HepG2 (cell line): Measurements from ENCODE around the gene PDHX. TPM values are rescaled to one million over a fixed set of nuclear protein-coding genes. Genes with fewer than 3 reads are reported as not detected.

Source experiments
- ATAC-seq: fragments of 200-7000 bp; cut with Tn5 transposase; 3 replicates; pipeline ENCODE4 v1.9.1; 2020; ENCODE audit warnings: mild to moderate bottlenecking, moderate library complexity
- BruUV-seq: library from RNA; stranded (reverse); fragments of 400-500 nt; replicated peaks from 2 replicates; lab custom pipeline; 2021; lab: Mats Ljungman, UMichigan
- CTCF ChIA-PET: fragments of 300-600 bp; formaldehyde crosslinking; extraction: SDS; loops from one replicate; lab custom pipeline; 2021; ENCODE audit warnings: low total read pairs, inconsistent platforms, low intra/inter-chr PET ratio; lab: Yijun Ruan, JAX
- POLR2A ChIA-PET: fragments of 350-600 bp; sonication (Branson Sonifier 250); formaldehyde crosslinking; loops from one replicate; lab custom pipeline; 2020; ENCODE audit warnings: antibody characterized with exemption, inconsistent platforms; lab: Yijun Ruan, JAX
- DNase-seq: peaks from one replicate; pipeline ENCODE4 v3.0.0-alpha.2; 2015; ENCODE audit warnings: low spot score
- FAIRE-seq: peaks from 3 replicates; lab custom pipeline; 2011; peaks lifted over from hg19 to GRCh38; lab: Jason Lieb, UNC
- H2AFZ ChIP-seq: one replicate; pipeline ENCODE4 v1.6.1; 2011; ENCODE audit warnings: low read length, inconsistent platforms
- H3K27ac ChIP-seq: fragments of 300-600 bp; 3 replicates; pipeline ENCODE4 v1.8.0; 2011; ENCODE audit warnings: mixed run types, mild to moderate bottlenecking, mixed read lengths, low read length, inconsistent platforms; ENCODE audit not compliant: insufficient read depth; ENCODE audit errors: extremely low read length
- H3K27me3 ChIP-seq, 2 experiments: fragments of 200-600 bp in 1 of 2; 2 replicates in 1 of 2; 3 replicates in 1 of 2; pipeline versions ENCODE4 v1.6.0 to v1.8.0; 2011; ENCODE audit warnings: low read length in 2 of 2, mild to moderate bottlenecking in 2 of 2, moderate library complexity in 2 of 2, inconsistent platforms in 1 of 2; ENCODE audit not compliant: insufficient read depth in 2 of 2, control insufficient read depth in 1 of 2
- H3K36me3 ChIP-seq, 2 experiments: fragments of 200-600 bp in 1 of 2; replicated peaks in 1 of 2; 2 replicates in 1 of 2; 3 replicates in 1 of 2; pipeline versions ENCODE4 v1.5.1 to v1.8.0; 2011; ENCODE audit warnings: low read length in 2 of 2, inconsistent platforms in 1 of 2; ENCODE audit not compliant: insufficient read depth in 2 of 2, control insufficient read depth in 1 of 2
- H3K4me1 ChIP-seq: 2 replicates; pipeline ENCODE4 v1.5.1; 2012; ENCODE audit warnings: low read length, inconsistent platforms; ENCODE audit not compliant: insufficient read depth
- H3K4me2 ChIP-seq: 2 replicates; pipeline ENCODE4 v1.6.0; 2011; ENCODE audit warnings: low read depth, low read length, inconsistent platforms
- H3K4me3 ChIP-seq, 3 experiments: fragments of 200-600 bp in 1 of 3; sonication (generic), shearing (Covaris generic) in 1 of 3; replicated peaks in 1 of 3; 2 replicates each; pipeline ENCODE4 v1.5.1; 2011 to 2016; ENCODE audit warnings: low read length in 3 of 3, inconsistent platforms in 2 of 3, low read depth in 2 of 3, mild to moderate bottlenecking in 2 of 3, control low read depth in 1 of 3, mixed read lengths in 1 of 3; ENCODE audit not compliant: insufficient read depth in 1 of 3
- H3K79me2 ChIP-seq: one replicate; pipeline ENCODE4 v1.6.1; 2011; ENCODE audit warnings: low read length, inconsistent platforms; ENCODE audit not compliant: insufficient read depth
- H3K9ac ChIP-seq: 2 replicates; pipeline ENCODE4 v1.6.0; 2011; ENCODE audit warnings: mild to moderate bottlenecking, low read depth, low read length, inconsistent platforms; ENCODE audit not compliant: insufficient read depth
- H3K9me3 ChIP-seq: 2 replicates; pipeline ENCODE4 v1.5.1; 2012; ENCODE audit warnings: mild to moderate bottlenecking, low read length
- H4K20me1 ChIP-seq: 2 replicates; pipeline ENCODE4 v1.6.0; 2011; ENCODE audit warnings: inconsistent platforms, mild to moderate bottlenecking, low read length, moderate library complexity; ENCODE audit not compliant: insufficient read depth
- NRL ChIP-seq: sonication (generic); formaldehyde crosslinking; IDR thresholded peaks from 2 replicates; pipeline ENCODE4 v1.5.0; 2020; ENCODE audit warnings: missing genetic modification reagents, mild to moderate bottlenecking, moderate library complexity, borderline replicate concordance
- ZNF362 ChIP-seq: sonication (generic); formaldehyde crosslinking; IDR thresholded peaks from 2 replicates; pipeline ENCODE4 v1.4.0; 2020; ENCODE audit warnings: missing genetic modification reagents, mild to moderate bottlenecking, borderline replicate concordance
- WGBS: methylation state at CpG from one replicate; pipeline ENCODE4 v1.1.6; 2017; ENCODE audit warnings: low lambda C conversion rate; 5-methylcytosine and 5-hydroxymethylcytosine counted together
- in situ Hi-C: cut with HindIII; loops from 2 replicates; pipeline ENCODE4 v1.10.0; 2017; ENCODE audit warnings: low pct_unique_long_range_greater_than_20kb; ENCODE audit not compliant: extremely low pct_ligation_motif_present
- intact Hi-C: fragments of 100-400 bp; cut with micrococcal nuclease; formaldehyde crosslinking; loops from one replicate; pipeline ENCODE4 v1.10.0; 2022; ENCODE audit not compliant: unreplicated experiment
- polyA plus RNA-seq, 8 experiments: library from polyadenylated mRNA; depleted of rRNA in 3 of 8; stranded (reverse) in 7 of 8; unstranded in 1 of 8; fragments of >200 nt; fragmentation: Illumina TruSeq in 4 of 8; extraction: Trizol in 4 of 8; gene quantifications; 2 replicates each; pipeline versions ENCODE4 v1.2.1 to v1.2.3, GENCODE V29; 2011 to 2016; ENCODE audit warnings: low read depth in 4 of 8, missing spikeins in 1 of 8, mixed read lengths in 1 of 8; ENCODE audit not compliant: insufficient read depth in 1 of 8
- total RNA-seq, 5 experiments: library from RNA; depleted of rRNA; stranded (reverse); fragments of >200 nt; fragmentation: Illumina TruSeq; extraction: Trizol; gene quantifications; 2 replicates each; pipeline ENCODE4 v1.2.3, GENCODE V29; 2016; ENCODE audit warnings: low read depth in 1 of 5
- TF ChIP-seq, protein P1 (sequence below): sonication (generic); formaldehyde crosslinking; IDR thresholded peaks from 2 replicates; pipeline ENCODE4 v1.4.0; 2020; ENCODE audit warnings: missing genetic modification reagents

The PDHX gene
- total and polyA plus RNA-seq, 2 of the 13 experiments (the other 11 are each of a cell fraction or from before 2014, with no cell fraction given): 41.0 to 73.8 TPM

DNA sequence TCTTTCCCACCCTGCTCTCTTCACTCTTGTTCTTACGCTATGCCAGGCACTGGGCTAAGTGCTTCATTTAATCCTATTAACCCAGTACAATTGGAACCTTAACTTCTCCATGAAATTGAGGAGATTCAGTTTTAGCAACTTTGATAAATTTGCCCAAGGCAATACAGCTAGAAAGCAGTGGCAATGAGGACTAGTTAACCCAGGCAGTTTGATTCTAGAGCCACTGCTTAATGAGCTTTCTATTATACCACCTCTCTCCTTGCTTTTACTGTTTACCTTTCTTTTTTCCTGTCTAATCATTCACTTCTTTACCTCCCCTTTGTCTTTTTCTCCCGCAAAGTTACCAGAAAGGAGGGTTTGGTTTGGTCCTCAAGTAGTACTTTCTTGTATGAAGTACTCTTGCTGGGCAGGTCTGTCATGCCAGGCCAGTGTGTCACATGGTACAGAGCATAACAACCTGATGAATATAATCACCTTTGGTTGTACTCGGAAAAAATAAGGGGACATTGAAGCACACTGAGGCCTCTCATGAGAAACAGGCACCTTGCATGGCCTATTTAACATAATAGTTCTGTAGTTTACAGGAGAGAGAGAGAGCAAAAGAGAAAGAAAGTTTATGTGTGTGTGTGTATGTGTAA, 70.6 kb downstream of the PDHX start (continued):
- TF ChIP-seq, protein P1, sequence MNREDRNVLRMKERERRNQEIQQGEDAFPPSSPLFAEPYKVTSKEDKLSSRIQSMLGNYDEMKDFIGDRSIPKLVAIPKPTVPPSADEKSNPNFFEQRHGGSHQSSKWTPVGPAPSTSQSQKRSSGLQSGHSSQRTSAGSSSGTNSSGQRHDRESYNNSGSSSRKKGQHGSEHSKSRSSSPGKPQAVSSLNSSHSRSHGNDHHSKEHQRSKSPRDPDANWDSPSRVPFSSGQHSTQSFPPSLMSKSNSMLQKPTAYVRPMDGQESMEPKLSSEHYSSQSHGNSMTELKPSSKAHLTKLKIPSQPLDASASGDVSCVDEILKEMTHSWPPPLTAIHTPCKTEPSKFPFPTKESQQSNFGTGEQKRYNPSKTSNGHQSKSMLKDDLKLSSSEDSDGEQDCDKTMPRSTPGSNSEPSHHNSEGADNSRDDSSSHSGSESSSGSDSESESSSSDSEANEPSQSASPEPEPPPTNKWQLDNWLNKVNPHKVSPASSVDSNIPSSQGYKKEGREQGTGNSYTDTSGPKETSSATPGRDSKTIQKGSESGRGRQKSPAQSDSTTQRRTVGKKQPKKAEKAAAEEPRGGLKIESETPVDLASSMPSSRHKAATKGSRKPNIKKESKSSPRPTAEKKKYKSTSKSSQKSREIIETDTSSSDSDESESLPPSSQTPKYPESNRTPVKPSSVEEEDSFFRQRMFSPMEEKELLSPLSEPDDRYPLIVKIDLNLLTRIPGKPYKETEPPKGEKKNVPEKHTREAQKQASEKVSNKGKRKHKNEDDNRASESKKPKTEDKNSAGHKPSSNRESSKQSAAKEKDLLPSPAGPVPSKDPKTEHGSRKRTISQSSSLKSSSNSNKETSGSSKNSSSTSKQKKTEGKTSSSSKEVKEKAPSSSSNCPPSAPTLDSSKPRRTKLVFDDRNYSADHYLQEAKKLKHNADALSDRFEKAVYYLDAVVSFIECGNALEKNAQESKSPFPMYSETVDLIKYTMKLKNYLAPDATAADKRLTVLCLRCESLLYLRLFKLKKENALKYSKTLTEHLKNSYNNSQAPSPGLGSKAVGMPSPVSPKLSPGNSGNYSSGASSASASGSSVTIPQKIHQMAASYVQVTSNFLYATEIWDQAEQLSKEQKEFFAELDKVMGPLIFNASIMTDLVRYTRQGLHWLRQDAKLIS (CRISPR knock-in tag): no peak
- TF ChIP-seq ZNF362 (CRISPR knock-in tag): no peak

DNA sequence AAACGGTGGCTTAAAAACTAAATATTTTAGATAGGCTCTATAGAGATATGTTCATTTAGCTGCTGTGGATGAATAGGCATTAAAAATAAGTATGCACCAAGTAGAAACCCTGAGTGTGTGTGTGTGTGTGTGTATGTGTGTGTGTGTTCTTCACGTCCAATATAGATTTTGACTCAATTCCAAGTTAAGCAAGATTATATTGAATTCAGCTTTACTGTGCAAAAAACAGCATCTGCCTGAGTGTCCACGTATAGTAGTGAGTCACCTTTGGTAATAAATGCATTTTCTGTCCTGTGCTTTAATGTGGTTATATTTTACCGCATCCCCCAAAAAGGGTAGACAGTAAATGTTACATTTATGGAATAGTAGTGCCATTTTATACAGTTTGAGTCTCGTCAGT, 71.2 kb downstream of the PDHX start:
- Histone ChIP-seq H3K4me3 (no peak overlapping the region), H2AFZ (no peak overlapping the region), H3K9ac (no peak overlapping the region), H3K27me3 (no peaks in the 10 kb centered on the region), H3K4me2 (no peak overlapping the region), H3K79me2 (no peaks in the 10 kb centered on the region), H3K36me3 (peaks cover 3 to 37% of the 10 kb centered on the region in 2 experiments; a peak in 4 of 5 replicates), H3K27ac (no peak overlapping the region), H3K4me1 (no peaks in the 10 kb centered on the region), H3K9me3 (no peaks in the 10 kb centered on the region), H4K20me1 (no peaks in the 10 kb centered on the region)
- in situ Hi-C loops (no loop called here), intact Hi-C loops (no loop called here)
- POLR2A ChIA-PET: no interaction called here
- TF ChIP-seq NRL (CRISPR knock-in tag): no peak
- FAIRE-seq (no peak), DNase-seq (no peak), ATAC-seq (no peak)
- 99% methylated on average over 5 of the region's 5 CpGs for WGBS
- no TSS peak for BruUV-seq
- CTCF ChIA-PET: no interaction called here
